T-helper 1 cell treated with Interleukin-12 subunit alpha and Interleukin-12 subunit beta and Interleukin-4 antibody, amounts not matched to agents 30 μg/mL and 1 μg/mL, for 36 hours (primary cell): ENCODE measurements around the gene ADAM15.

Experiments
- H3K27ac Mint-ChIP-seq: one replicate; pipeline ENCODE4 v1.8.0; 2021; ENCODE audit warnings: mild to moderate bottlenecking, mixed read lengths
- H3K27me3 Mint-ChIP-seq: one replicate; pipeline ENCODE4 v1.8.0; 2021; ENCODE audit warnings: low read depth, mixed read lengths
- H3K36me3 Mint-ChIP-seq: one replicate; pipeline ENCODE4 v1.8.0; 2021; ENCODE audit warnings: low read depth, mixed read lengths
- H3K4me1 Mint-ChIP-seq: one replicate; pipeline ENCODE4 v1.8.0; 2021; ENCODE audit warnings: low read depth, mixed read lengths
- H3K4me3 Mint-ChIP-seq: one replicate; pipeline ENCODE4 v1.8.0; 2021; ENCODE audit warnings: mild to moderate bottlenecking, moderate library complexity, mixed read lengths
- H3K9me3 Mint-ChIP-seq: one replicate; pipeline ENCODE4 v1.8.0; 2021; ENCODE audit warnings: mixed read lengths

Gene ADAM15

GRCh38 chr1:155050560-155051341, at the start of gene ADAM15:
TSS of gene ADAM15 (plus strand) at chr1:155051316. CDS start at chr1:155051387, 71 bp downstream.
- Mint-ChIP-seq H3K9me3 (no peaks in the 10 kb centered on the region), H3K4me1 (peaks cover 25% of the 10 kb centered on the region), H3K27me3 (no peaks in the 10 kb centered on the region), H3K4me3 (peak within 1 kb of the TSS; percentile 85), H3K27ac (peak within 1 kb of the TSS; percentile 78), H3K36me3 (peaks cover 2% of the 10 kb centered on the region)

GRCh38 chr1:155001425-155001674, 49.8 kb upstream of the ADAM15 start:
- Mint-ChIP-seq H3K27me3 (no peaks in the 10 kb centered on the region), H3K9me3 (no peaks in the 10 kb centered on the region), H3K4me1 (peaks cover 46% of the 10 kb centered on the region), H3K36me3 (peaks cover 5% of the 10 kb centered on the region), H3K4me3 (peak overlapping the region; percentile 99), H3K27ac (peak overlapping the region; percentile 91)

- Mint-ChIP-seq H3K27ac (peak overlapping the region; percentile 97), H3K36me3 (peaks cover 5% of the 10 kb centered on the region), H3K9me3 (no peaks in the 10 kb centered on the region), H3K4me1 (peaks cover 51% of the 10 kb centered on the region), H3K4me3 (peak overlapping the region; percentile 99), H3K27me3 (no peaks in the 10 kb centered on the region)
Measured at GRCh38 chr1:155001675-155002463, 49.2 kb upstream of the ADAM15 start.

GRCh38 chr1:155002464-155003226, 48.5 kb upstream of the ADAM15 start, which contains the start of gene ZBTB7B:
TSS of gene ZBTB7B (plus strand) at chr1:155002802. CDS start at chr1:155014661, 11,859 bp downstream.
- Mint-ChIP-seq H3K27me3 (no peaks in the 10 kb centered on the region), H3K4me1 (peaks cover 48% of the 10 kb centered on the region), H3K27ac (peak within 1 kb of the TSS; percentile 97), H3K9me3 (no peaks in the 10 kb centered on the region), H3K36me3 (peaks cover 5% of the 10 kb centered on the region), H3K4me3 (peak within 1 kb of the TSS; percentile 99)

- Mint-ChIP-seq H3K36me3 (peaks cover 5% of the 10 kb centered on the region), H3K9me3 (no peaks in the 10 kb centered on the region), H3K4me1 (peaks cover 44% of the 10 kb centered on the region), H3K4me3 (peak overlapping the region; percentile 99), H3K27me3 (no peaks in the 10 kb centered on the region), H3K27ac (peak overlapping the region; percentile 93)
Measured at GRCh38 chr1:155003227-155003765, 47.8 kb upstream of the ADAM15 start.

GRCh38 chr1:155003766-155004351, 47.3 kb upstream of the ADAM15 start:
- H3K4me1 Mint-ChIP-seq: peaks cover 44% of the 10 kb centered on the region
- no peaks in the 10 kb centered on the region for H3K27me3 Mint-ChIP-seq
- H3K9me3 Mint-ChIP-seq: no peaks in the 10 kb centered on the region
- peak overlapping the region; percentile 96 for H3K27ac Mint-ChIP-seq
- peaks cover 6% of the 10 kb centered on the region for H3K36me3 Mint-ChIP-seq
- H3K4me3 Mint-ChIP-seq: peak overlapping the region; percentile 99

- peak overlapping the region; percentile 88 for H3K4me3 Mint-ChIP-seq
- H3K27me3 Mint-ChIP-seq: no peaks in the 10 kb centered on the region
- no peaks in the 10 kb centered on the region for H3K9me3 Mint-ChIP-seq
- H3K4me1 Mint-ChIP-seq: peaks cover 43% of the 10 kb centered on the region
- H3K36me3 Mint-ChIP-seq: peaks cover 9% of the 10 kb centered on the region
- peak overlapping the region; percentile 96 for H3K27ac Mint-ChIP-seq
Measured at GRCh38 chr1:155004352-155005075, 46.6 kb upstream of the ADAM15 start.

- H3K27ac Mint-ChIP-seq: peak overlapping the region; percentile 96
- H3K4me1 Mint-ChIP-seq: peaks cover 41% of the 10 kb centered on the region
- no peaks in the 10 kb centered on the region for H3K9me3 Mint-ChIP-seq
- no peaks in the 10 kb centered on the region for H3K27me3 Mint-ChIP-seq
- peaks cover 15% of the 10 kb centered on the region for H3K36me3 Mint-ChIP-seq
- H3K4me3 Mint-ChIP-seq: peak overlapping the region; percentile 88
Measured at GRCh38 chr1:155005076-155006011, 45.8 kb upstream of the ADAM15 start.

- peaks cover 19% of the 10 kb centered on the region for H3K36me3 Mint-ChIP-seq
- H3K27ac Mint-ChIP-seq: peak overlapping the region; percentile 96
- H3K4me3 Mint-ChIP-seq: peak overlapping the region; percentile 81
- H3K9me3 Mint-ChIP-seq: no peaks in the 10 kb centered on the region
- peaks cover 48% of the 10 kb centered on the region for H3K4me1 Mint-ChIP-seq
- no peaks in the 10 kb centered on the region for H3K27me3 Mint-ChIP-seq
Measured at GRCh38 chr1:155006601-155007101, 44.5 kb upstream of the ADAM15 start.

- Mint-ChIP-seq H3K27me3 (no peaks in the 10 kb centered on the region), H3K4me1 (peaks cover 52% of the 10 kb centered on the region), H3K4me3 (peak overlapping the region; percentile 81)
Measured at GRCh38 chr1:155007251-155007828, 43.8 kb upstream of the ADAM15 start.

GRCh38 chr1:155008015-155008941, 42.8 kb upstream of the ADAM15 start:
- Mint-ChIP-seq H3K27ac (peak overlapping the region; percentile 97), H3K36me3 (peaks cover 25% of the 10 kb centered on the region), H3K4me1 (peaks cover 61% of the 10 kb centered on the region), H3K27me3 (no peaks in the 10 kb centered on the region), H3K4me3 (peak overlapping the region; percentile 98), H3K9me3 (no peaks in the 10 kb centered on the region)

More at GRCh38 chr1:155007251-155007828, 43.8 kb upstream of the ADAM15 start:
- Mint-ChIP-seq H3K36me3 (peaks cover 19% of the 10 kb centered on the region), H3K9me3 (no peaks in the 10 kb centered on the region), H3K27ac (peak overlapping the region; percentile 96)
